H1 (cell line): Measurements from ENCODE around the gene GNG14. TPM values are rescaled to one million over a fixed set of nuclear protein-coding genes. Genes with fewer than 3 reads are reported as not detected.

ENCODE experiments used
- CREB1 ChIP-seq: IDR thresholded peaks from 2 replicates; pipeline ENCODE4 v1.6.1; 2012; ENCODE audit warnings: inconsistent platforms
- EGR1 ChIP-seq: IDR thresholded peaks from 2 replicates; pipeline ENCODE4 v1.6.1; 2011; ENCODE audit warnings: low read depth, low read length, borderline replicate concordance
- GABPA ChIP-seq: IDR thresholded peaks from 2 replicates; pipeline ENCODE4 v1.6.1; 2011; ENCODE audit warnings: mild to moderate bottlenecking, low read length, moderate library complexity, borderline replicate concordance; ENCODE audit not compliant: insufficient read depth
- KDM5A ChIP-seq: fragments of 200-600 bp; IDR thresholded peaks from 2 replicates; pipeline ENCODE4 v1.7.1; 2012; ENCODE audit warnings: mild to moderate bottlenecking, low read length, inconsistent platforms, mixed read lengths
- POLR2A ChIP-seq, 2 experiments: IDR thresholded peaks; 1 replicate in 1 of 2; 2 replicates in 1 of 2; pipeline ENCODE4 v1.6.1; 2011; ENCODE audit warnings: low read depth in 2 of 2, low read length in 2 of 2, mild to moderate bottlenecking in 2 of 2; ENCODE audit errors: control extremely low read depth in 1 of 2
- RNF2 ChIP-seq: fragments of 200-900, 300-1000 bp; sonication (generic); IDR thresholded peaks from 2 replicates; pipeline ENCODE4 v1.7.1; 2016; ENCODE audit warnings: borderline replicate concordance, low read depth, mild to moderate bottlenecking, antibody characterized with exemption, low read length; ENCODE audit not compliant: poor library complexity, severe bottlenecking; ENCODE audit errors: missing control alignments
- SP2 ChIP-seq: IDR thresholded peaks from 2 replicates; pipeline ENCODE4 v1.6.1; 2012; ENCODE audit warnings: mild to moderate bottlenecking, low read length, inconsistent platforms
- TCF12 ChIP-seq: IDR thresholded peaks from 2 replicates; pipeline ENCODE4 v1.6.1; 2011; ENCODE audit warnings: low read depth, mild to moderate bottlenecking, low read length
- polyA plus RNA-seq, 7 experiments: library from polyadenylated mRNA; depleted of rRNA in 3 of 7; stranded (reverse) in 5 of 7; unstranded in 2 of 7; fragments of >200 nt in 5 of 7; fragments of 200-250 nt in 2 of 7; gene quantifications; 1 replicate in 5 of 7; 2 replicates in 1 of 7; 4 replicates in 1 of 7; pipeline versions ENCODE4 v1.2.1 to v1.2.3, GENCODE V29; 2011 to 2013; ENCODE audit warnings: missing spikeins in 2 of 7, mixed read lengths in 2 of 7
- total RNA-seq: library from RNA; stranded (reverse); fragmentation: NEBNext Ultra II Directional; extraction: Animal tissue kit (Norgen Biotek cat#: 25700); gene quantifications from 2 replicates; pipeline ENCODE4 v1.2.1, GENCODE V29; 2021

GNG14 gene
- total and polyA plus RNA-seq, 2 of the 8 experiments (the other 6 are each of a cell fraction or from before 2014, with no cell fraction given) = not detected

DNA sequence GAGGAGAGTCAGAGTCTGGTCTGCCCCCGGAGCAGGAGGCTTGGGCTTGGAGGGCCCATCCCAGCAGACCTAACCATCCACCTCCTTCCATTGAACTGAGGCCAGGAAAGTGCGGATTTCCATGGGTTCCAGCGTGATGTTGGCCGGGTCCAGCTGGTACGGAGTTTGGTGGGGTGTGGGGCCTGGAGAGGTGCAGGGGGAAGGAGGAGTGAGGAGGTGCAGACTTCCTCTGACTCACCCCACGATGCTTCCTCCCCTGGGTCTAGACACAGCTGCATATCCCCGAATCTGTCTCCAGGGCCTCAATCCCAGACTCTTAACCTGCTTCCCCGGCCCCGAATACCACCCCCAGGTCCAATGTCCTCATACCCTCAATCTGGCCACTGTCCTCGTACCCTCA is 41.2 kb upstream of the GNG14 start (continued):
- no peak for TF ChIP-seq RNF2
- no peak for TF ChIP-seq CREB1
- no peak for TF ChIP-seq SP2
- no peak for TF ChIP-seq POLR2A (IDR thresholded peaks at IDR 0.05; ENCODE audit: control extremely low read depth in 1 of 2, low read depth in 2 of 2, low read length in 2 of 2)
- no peak for TF ChIP-seq GABPA
- TF ChIP-seq KDM5A = no peak
- TF ChIP-seq EGR1 = no peak
- no peak for TF ChIP-seq TCF12
- TF ChIP-seq, all 59 proteins: peak for 0
